NCI-H2227 (cell line): Measurements from ENCODE around the gene CCDC170.

ENCODE experiments used
- DNase-seq: peaks from one replicate; lab custom pipeline; 2025; ENCODE audit not compliant: unreplicated experiment; lab: John Stamatoyannopoulos, UW

Gene CCDC170

DNA sequence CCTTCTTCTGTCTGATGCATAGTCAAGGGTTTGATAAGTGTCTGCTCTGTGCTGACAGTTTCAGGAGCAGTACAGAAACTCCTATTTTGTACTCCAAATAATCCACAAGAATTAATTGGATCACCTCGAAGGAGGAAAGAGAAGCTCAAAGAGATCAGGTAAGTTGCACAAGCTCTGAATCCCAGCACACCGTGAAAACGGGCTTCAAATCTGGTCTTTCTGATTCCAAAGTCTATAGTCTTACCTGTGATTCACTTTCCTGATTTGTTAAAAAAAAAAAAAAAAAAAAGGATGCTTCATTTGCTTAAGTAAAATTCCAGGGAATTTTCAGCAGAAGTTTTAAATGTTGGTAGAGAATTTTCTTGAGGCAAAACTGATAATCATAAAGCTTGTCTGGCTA is 157.8 kb downstream of the CCDC170 start:
- DNase-seq = no peak

GRCh38 chr6:151652325-151652724 is 158.5 kb downstream of the CCDC170 start:
- DNase-seq = no peak

- DNase-seq = no peak
These were observed 161.3 kb downstream of the CCDC170 start for GRCh38 chr6:151655099-151655498.

GRCh38 chr6:151656392-151656791 is 162.6 kb downstream of the CCDC170 start:
- no peak for DNase-seq

- no peak for DNase-seq
These were observed 164.3 kb downstream of the CCDC170 start for GRCh38 chr6:151658091-151658490.

DNA sequence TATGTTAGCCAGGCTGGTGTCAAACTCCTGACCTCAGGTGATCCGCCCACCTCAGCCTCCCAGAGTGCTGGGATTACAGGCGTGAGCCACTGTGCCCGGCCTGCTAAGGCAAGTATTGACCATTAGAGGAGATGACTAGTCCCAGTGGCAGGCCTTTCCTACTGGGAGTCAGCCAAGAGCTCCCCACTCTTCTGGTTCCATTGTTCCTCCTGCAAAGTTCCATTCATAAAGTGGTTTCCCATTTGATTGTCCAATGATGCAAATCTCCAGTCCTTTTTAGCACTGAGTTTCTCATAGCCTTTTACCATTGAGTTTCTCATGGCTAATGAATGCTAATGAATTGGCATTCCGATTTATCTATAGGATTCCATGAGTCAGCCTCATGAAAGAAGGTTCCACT is 165.4 kb downstream of the CCDC170 start:
- no peak for DNase-seq

DNA sequence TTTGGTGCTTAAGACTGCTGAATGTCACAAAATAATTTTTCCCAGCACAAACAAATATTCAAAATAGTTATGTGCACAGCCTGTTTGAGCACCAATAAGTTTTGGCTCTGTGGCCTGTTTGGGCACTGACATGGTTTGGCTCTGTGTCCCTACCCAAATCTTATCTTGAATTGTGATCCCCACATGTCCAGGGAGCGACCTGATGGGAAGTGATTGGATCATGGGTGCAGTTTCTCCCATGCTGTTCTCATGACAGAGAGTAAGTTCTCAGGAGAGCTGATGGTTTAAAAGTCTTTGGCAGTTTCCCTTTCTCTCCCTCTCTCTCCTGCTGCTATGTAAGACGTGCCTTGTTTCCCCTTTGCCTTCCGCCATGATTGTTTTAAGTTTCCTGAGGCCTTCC is 167.7 kb downstream of the CCDC170 start:
- DNase-seq = no peak

- DNase-seq = no peak
These were observed 168.1 kb downstream of the CCDC170 start for GRCh38 chr6:151661928-151662327.

DNA sequence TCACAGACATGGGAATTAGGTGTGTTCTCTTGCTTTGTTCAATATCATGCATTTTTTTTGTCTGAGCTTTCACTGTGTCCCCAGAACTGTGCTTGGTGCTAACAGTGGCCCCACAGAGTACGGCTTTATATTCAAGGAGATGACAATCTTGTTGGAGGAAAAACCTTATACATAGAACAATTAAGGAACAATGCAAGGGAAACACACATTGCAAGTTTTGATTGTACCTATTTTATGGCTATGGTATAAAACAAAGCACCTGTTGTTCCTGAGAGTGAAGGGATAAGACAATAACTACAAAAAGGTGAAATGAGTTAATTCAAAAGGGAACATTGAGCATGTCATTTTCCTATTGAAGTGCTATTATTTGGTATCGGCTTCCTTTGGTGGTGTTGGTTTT is 169.7 kb downstream of the CCDC170 start:
- no peak for DNase-seq

GRCh38 chr6:151664390-151664789 is 170.6 kb downstream of the CCDC170 start:
- DNase-seq = no peak

GRCh38 chr6:151665329-151665728 is 171.5 kb downstream of the CCDC170 start:
- DNase-seq = no peak

- no peak for DNase-seq
These were observed 172.7 kb downstream of the CCDC170 start for GRCh38 chr6:151666526-151666925.

GRCh38 chr6:151669208-151669560 is 175.4 kb downstream of the CCDC170 start:
- no peak for DNase-seq

DNA sequence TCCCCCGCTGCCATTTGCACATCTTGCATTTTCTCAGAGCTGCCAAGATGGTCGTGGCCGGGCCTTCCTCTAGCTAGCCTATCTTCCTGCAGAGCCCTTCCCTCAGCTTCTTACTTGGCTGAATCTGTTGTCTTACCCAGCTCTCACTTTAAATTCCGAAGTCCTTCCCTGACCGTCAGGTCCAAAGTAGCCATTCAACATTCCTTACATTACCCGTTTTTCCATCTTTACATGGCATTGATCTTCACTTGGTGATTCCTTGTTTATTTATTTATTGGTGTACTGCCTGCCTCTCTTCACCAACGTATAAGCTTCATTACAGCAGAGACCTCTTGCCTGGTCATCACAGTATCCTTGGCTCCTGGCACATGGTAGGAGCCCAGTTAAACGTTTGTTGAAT is 176.3 kb downstream of the CCDC170 start:
- DNase-seq = no peak
